ENCODE results near the gene SLAIN2. TPM values are rescaled to one million over a fixed set of nuclear protein-coding genes. Genes with fewer than 3 reads are reported as not detected.

The SLAIN2 gene
- polyA plus RNA-seq, 2 donors: 17.9 to 41.5 TPM

DNA sequence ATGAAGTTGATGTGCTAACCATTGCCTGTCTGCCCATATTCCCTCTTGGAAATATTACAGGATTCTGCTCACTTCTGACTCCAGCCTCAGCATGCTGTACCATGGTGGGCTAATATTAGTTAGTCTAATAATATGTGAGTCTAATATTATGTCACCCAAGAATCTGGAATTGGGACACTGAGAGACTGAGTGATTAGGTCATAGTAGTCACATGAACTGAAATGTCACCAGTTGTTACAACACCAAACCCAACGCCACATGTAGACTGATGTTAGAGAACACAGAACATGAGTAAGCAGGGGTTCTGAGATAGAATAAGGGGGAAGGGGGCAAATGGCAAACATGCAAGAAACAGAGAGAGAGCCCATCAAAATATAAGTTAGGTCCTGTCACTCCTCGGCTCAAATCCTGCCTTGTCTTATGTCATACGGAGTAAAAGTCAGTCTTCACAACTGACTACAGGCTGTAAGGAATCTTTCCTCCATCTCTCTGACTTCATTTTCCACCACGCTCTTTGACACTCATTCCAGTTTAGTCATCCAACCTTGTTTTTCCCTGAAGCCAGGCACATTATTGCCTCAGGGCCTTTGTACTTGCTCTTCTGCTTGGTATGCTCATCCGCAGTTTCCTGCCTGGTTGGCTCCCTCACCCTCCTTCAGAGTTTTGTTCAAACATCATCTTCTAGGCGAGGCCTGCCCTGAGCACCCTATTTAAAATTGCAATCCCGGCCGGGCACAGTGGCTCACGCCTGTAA, 9.6 kb upstream of the SLAIN2 start:
- WGBS, 2 donors: 74 to 79% methylated on average over 9 of the region's 9 CpGs
- Histone ChIP-seq H3K4me1 (ENCODE audit: control insufficient read depth in 2 of 2, insufficient read depth in 2 of 2, low read length in 1 of 2) (no peaks in the 10 kb centered on the region), H3K9me3 (ENCODE audit: control insufficient read depth in 2 of 2, insufficient read depth in 1 of 2, low read depth in 1 of 2, low read length in 1 of 2) (no peaks in the 10 kb centered on the region), H3K36me3 (ENCODE audit: control insufficient read depth in 2 of 2, insufficient read depth in 2 of 2, low read length in 1 of 2) (no peaks in the 10 kb centered on the region), H3K4me3 (ENCODE audit: low read depth in 1 of 2, low read length in 2 of 2) (no peak overlapping the region), H3K27ac (ENCODE audit: low read depth in 2 of 2, low read length in 1 of 2) (no peak overlapping the region), H3K27me3 (ENCODE audit: control insufficient read depth in 1 of 2, insufficient read depth in 2 of 2, low read length in 2 of 2) (no peaks in the 10 kb centered on the region)

DNA sequence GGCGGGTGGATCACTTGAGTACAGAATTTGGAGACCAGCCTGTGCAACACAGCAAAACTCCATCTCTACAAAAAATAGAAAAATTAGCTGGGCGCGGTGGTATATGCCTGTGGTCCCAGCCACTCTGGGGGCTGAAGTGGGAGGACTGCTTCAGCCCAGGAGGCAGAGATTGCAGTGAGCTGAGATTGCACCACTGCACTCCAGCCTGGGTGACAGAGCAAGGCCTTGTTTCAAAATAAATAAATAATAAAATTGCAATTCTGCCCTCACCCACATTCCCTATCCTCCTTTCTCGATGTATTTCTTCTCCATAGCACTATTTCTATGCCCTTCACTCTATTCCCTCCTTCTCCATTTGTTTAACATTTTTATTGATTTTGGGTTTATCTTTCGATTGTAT, 8.7 kb upstream of the SLAIN2 start:
- H3K27me3 ChIP-seq (ENCODE audit: control insufficient read depth in 1 of 2, insufficient read depth in 2 of 2, low read length in 2 of 2): no peaks in the 10 kb centered on the region
- peak overlapping the region in 1 of 2 donors; percentile 47 for H3K27ac ChIP-seq (ENCODE audit: low read depth in 2 of 2, low read length in 1 of 2)
- no peaks in the 10 kb centered on the region for H3K36me3 ChIP-seq (ENCODE audit: control insufficient read depth in 2 of 2, insufficient read depth in 2 of 2, low read length in 1 of 2)
- no peaks in the 10 kb centered on the region for H3K4me1 ChIP-seq (ENCODE audit: control insufficient read depth in 2 of 2, insufficient read depth in 2 of 2, low read length in 1 of 2)
- no peaks in the 10 kb centered on the region for H3K9me3 ChIP-seq (ENCODE audit: control insufficient read depth in 2 of 2, insufficient read depth in 1 of 2, low read depth in 1 of 2, low read length in 1 of 2)
- no peak overlapping the region for H3K4me3 ChIP-seq (ENCODE audit: low read depth in 1 of 2, low read length in 2 of 2)
- 89 to 92% methylated on average over 5 of the region's 5 CpGs for WGBS, 2 donors

GRCh38 chr4:48333587-48333986, 7.7 kb upstream of the SLAIN2 start:
- Histone ChIP-seq H3K9me3 (ENCODE audit: control insufficient read depth in 2 of 2, insufficient read depth in 1 of 2, low read depth in 1 of 2, low read length in 1 of 2) (no peaks in the 10 kb centered on the region), H3K36me3 (ENCODE audit: control insufficient read depth in 2 of 2, insufficient read depth in 2 of 2, low read length in 1 of 2) (no peaks in the 10 kb centered on the region), H3K4me3 (ENCODE audit: low read depth in 1 of 2, low read length in 2 of 2) (no peak overlapping the region), H3K27ac (ENCODE audit: low read depth in 2 of 2, low read length in 1 of 2) (no peak overlapping the region), H3K4me1 (ENCODE audit: control insufficient read depth in 2 of 2, insufficient read depth in 2 of 2, low read length in 1 of 2) (no peaks in the 10 kb centered on the region), H3K27me3 (ENCODE audit: control insufficient read depth in 1 of 2, insufficient read depth in 2 of 2, low read length in 2 of 2) (no peaks in the 10 kb centered on the region)
- WGBS, 2 donors: 52 to 59% methylated on average over 3 of the region's 3 CpGs

- H3K27ac ChIP-seq (ENCODE audit: low read depth in 2 of 2, low read length in 1 of 2): no peak overlapping the region
- H3K27me3 ChIP-seq (ENCODE audit: control insufficient read depth in 1 of 2, insufficient read depth in 2 of 2, low read length in 2 of 2): no peaks in the 10 kb centered on the region
- WGBS, 2 donors: 95 to 96% methylated on average over 4 of the region's 4 CpGs
- H3K4me3 ChIP-seq (ENCODE audit: low read depth in 1 of 2, low read length in 2 of 2): no peak overlapping the region
- no peaks in the 10 kb centered on the region for H3K9me3 ChIP-seq (ENCODE audit: control insufficient read depth in 2 of 2, insufficient read depth in 1 of 2, low read depth in 1 of 2, low read length in 1 of 2)
- no peaks in the 10 kb centered on the region for H3K36me3 ChIP-seq (ENCODE audit: control insufficient read depth in 2 of 2, insufficient read depth in 2 of 2, low read length in 1 of 2)
- no peaks in the 10 kb centered on the region for H3K4me1 ChIP-seq (ENCODE audit: control insufficient read depth in 2 of 2, insufficient read depth in 2 of 2, low read length in 1 of 2)
Observed at GRCh38 chr4:48334236-48334635, 7.1 kb upstream of the SLAIN2 start.

GRCh38 chr4:48334900-48335384, 6.4 kb upstream of the SLAIN2 start:
- Histone ChIP-seq H3K36me3 (ENCODE audit: control insufficient read depth in 2 of 2, insufficient read depth in 2 of 2, low read length in 1 of 2) (no peaks in the 10 kb centered on the region), H3K27me3 (ENCODE audit: control insufficient read depth in 1 of 2, insufficient read depth in 2 of 2, low read length in 2 of 2) (no peaks in the 10 kb centered on the region), H3K9me3 (ENCODE audit: control insufficient read depth in 2 of 2, insufficient read depth in 1 of 2, low read depth in 1 of 2, low read length in 1 of 2) (no peaks in the 10 kb centered on the region), H3K27ac (ENCODE audit: low read depth in 2 of 2, low read length in 1 of 2) (no peak overlapping the region), H3K4me1 (ENCODE audit: control insufficient read depth in 2 of 2, insufficient read depth in 2 of 2, low read length in 1 of 2) (no peaks in the 10 kb centered on the region), H3K4me3 (ENCODE audit: low read depth in 1 of 2, low read length in 2 of 2) (no peak overlapping the region)
- 77 to 87% methylated on average over 5 of the region's 5 CpGs for WGBS, 2 donors

- Histone ChIP-seq H3K27me3 (ENCODE audit: control insufficient read depth in 1 of 2, insufficient read depth in 2 of 2, low read length in 2 of 2) (no peaks in the 10 kb centered on the region), H3K4me1 (ENCODE audit: control insufficient read depth in 2 of 2, insufficient read depth in 2 of 2, low read length in 1 of 2) (no peaks in the 10 kb centered on the region), H3K27ac (ENCODE audit: low read depth in 2 of 2, low read length in 1 of 2) (no peak overlapping the region), H3K9me3 (ENCODE audit: control insufficient read depth in 2 of 2, insufficient read depth in 1 of 2, low read depth in 1 of 2, low read length in 1 of 2) (no peaks in the 10 kb centered on the region), H3K36me3 (ENCODE audit: control insufficient read depth in 2 of 2, insufficient read depth in 2 of 2, low read length in 1 of 2) (no peaks in the 10 kb centered on the region), H3K4me3 (ENCODE audit: low read depth in 1 of 2, low read length in 2 of 2) (no peak overlapping the region)
- WGBS, 2 donors: 92 to 95% methylated on average over 3 of the region's 3 CpGs
Observed at GRCh38 chr4:48336146-48336870, 5.0 kb upstream of the SLAIN2 start.

DNA sequence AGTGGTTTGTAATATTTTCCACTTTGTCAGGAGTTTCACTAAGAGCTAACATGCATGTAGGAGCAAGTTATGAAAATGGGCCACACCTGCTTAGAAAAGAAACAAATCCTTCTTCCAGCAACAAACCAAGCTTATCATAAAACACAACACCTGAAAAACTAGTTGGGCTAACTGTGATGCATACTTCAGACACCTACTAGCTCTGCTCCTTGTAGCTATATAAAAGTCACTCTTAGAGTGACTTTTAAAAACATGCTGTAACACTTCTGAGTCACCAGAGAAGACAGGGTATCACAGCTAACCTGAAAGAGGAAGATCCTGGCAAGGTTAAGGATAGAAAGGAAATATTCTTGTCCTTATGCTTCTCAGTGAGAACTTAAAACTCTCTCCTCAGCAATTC, 3.6 kb upstream of the SLAIN2 start:
- no peaks in the 10 kb centered on the region for H3K27me3 ChIP-seq (ENCODE audit: control insufficient read depth in 1 of 2, insufficient read depth in 2 of 2, low read length in 2 of 2)
- peak overlapping the region in 1 of 2 donors; percentile 80 for H3K27ac ChIP-seq (ENCODE audit: low read depth in 2 of 2, low read length in 1 of 2)
- H3K4me3 ChIP-seq (ENCODE audit: low read depth in 1 of 2, low read length in 2 of 2): no peak overlapping the region
- no peaks in the 10 kb centered on the region for H3K36me3 ChIP-seq (ENCODE audit: control insufficient read depth in 2 of 2, insufficient read depth in 2 of 2, low read length in 1 of 2)
- H3K4me1 ChIP-seq (ENCODE audit: control insufficient read depth in 2 of 2, insufficient read depth in 2 of 2, low read length in 1 of 2): no peaks in the 10 kb centered on the region
- no peaks in the 10 kb centered on the region for H3K9me3 ChIP-seq (ENCODE audit: control insufficient read depth in 2 of 2, insufficient read depth in 1 of 2, low read depth in 1 of 2, low read length in 1 of 2)

DNA sequence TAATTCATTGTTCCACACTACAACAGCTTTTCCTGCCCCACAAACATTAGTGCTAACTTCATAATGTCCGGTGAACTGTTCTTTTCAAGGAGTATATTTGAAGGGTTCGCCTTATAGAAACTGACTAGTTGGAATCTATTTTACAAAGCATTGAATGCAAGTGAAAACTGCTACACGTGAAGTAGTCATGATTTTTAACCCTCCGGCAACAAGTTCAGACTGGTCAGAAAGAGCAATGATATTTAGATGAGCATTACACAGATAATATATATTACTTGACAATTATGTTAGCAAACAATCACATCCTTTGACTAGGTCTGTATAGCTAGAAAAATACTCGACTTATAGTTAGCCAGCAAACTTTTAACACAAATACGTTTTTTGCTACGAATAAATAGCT, 1.7 kb upstream of the SLAIN2 start:
- no peaks in the 10 kb centered on the region for H3K36me3 ChIP-seq (ENCODE audit: control insufficient read depth in 2 of 2, insufficient read depth in 2 of 2, low read length in 1 of 2)
- no peaks in the 10 kb centered on the region for H3K4me1 ChIP-seq (ENCODE audit: control insufficient read depth in 2 of 2, insufficient read depth in 2 of 2, low read length in 1 of 2)
- H3K9me3 ChIP-seq (ENCODE audit: control insufficient read depth in 2 of 2, insufficient read depth in 1 of 2, low read depth in 1 of 2, low read length in 1 of 2): no peaks in the 10 kb centered on the region
- no peak overlapping the region for H3K4me3 ChIP-seq (ENCODE audit: low read depth in 1 of 2, low read length in 2 of 2)
- WGBS, 2 donors: 61 to 71% methylated on average over 7 of the region's 7 CpGs
- no peaks in the 10 kb centered on the region for H3K27me3 ChIP-seq (ENCODE audit: control insufficient read depth in 1 of 2, insufficient read depth in 2 of 2, low read length in 2 of 2)
- H3K27ac ChIP-seq (ENCODE audit: low read depth in 2 of 2, low read length in 1 of 2): peak overlapping the region; percentile 36 to 63

DNA sequence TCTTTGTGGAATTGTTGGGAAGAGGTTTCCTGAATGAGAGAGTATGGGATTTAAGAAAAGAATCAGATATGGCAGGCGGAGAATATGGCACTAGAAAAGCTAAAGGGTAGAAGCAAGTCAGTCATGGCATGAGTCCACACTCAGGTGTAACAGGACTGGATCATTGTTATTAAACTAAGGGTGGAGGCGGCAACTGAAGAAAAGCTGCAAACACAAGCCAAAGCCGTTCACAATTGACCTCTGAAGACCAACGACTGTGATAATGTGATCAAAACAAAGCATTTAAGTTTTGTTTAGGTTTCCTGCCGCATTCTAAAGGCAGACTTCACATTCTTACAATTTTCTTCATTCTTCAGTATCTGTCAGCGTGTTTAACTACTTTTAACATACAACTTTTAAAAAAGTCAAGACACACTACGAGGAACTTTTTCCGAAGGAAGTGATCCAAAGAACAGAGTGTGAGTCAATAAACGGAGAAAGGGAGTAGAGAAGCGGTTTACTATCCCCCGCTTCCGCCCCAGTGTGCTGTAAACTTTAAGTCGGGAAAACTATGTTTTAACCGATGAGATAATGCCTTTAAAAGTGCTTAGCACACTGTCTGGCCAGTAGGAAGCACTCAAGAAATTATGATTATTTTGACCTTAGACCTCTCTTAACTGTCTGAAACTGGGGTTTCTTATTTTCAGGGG, 909 bp upstream of the SLAIN2 start:
- Histone ChIP-seq H3K4me3 (ENCODE audit: low read depth in 1 of 2, low read length in 2 of 2) (peak overlapping the region; percentile 67 to 84), H3K36me3 (ENCODE audit: control insufficient read depth in 2 of 2, insufficient read depth in 2 of 2, low read length in 1 of 2) (no peaks in the 10 kb centered on the region), H3K4me1 (ENCODE audit: control insufficient read depth in 2 of 2, insufficient read depth in 2 of 2, low read length in 1 of 2) (no peaks in the 10 kb centered on the region), H3K27me3 (ENCODE audit: control insufficient read depth in 1 of 2, insufficient read depth in 2 of 2, low read length in 2 of 2) (no peaks in the 10 kb centered on the region), H3K9me3 (ENCODE audit: control insufficient read depth in 2 of 2, insufficient read depth in 1 of 2, low read depth in 1 of 2, low read length in 1 of 2) (no peaks in the 10 kb centered on the region), H3K27ac (ENCODE audit: low read depth in 2 of 2, low read length in 1 of 2) (peak overlapping the region; percentile 92 to 99)
- WGBS, 2 donors: 5 to 6% methylated on average over 14 of the region's 14 CpGs
